K562 (cell line): ENCODE results near the gene HCRTR1. TPM values are rescaled to one million over a fixed set of nuclear protein-coding genes. Genes with fewer than 3 reads are reported as not detected.

Source experiments
- ATAC-seq: fragments of 200-7000 bp; cut with Tn5 transposase; 3 replicates; pipeline ENCODE4 v1.9.1; 2020; ENCODE audit warnings: moderate library complexity
- BruUV-seq: library from RNA; stranded (reverse); fragments of 400-500 nt; replicated peaks from 2 replicates; lab custom pipeline; 2021; lab: Mats Ljungman, UMichigan
- CTCF ChIA-PET: fragments of 300-600 bp; formaldehyde crosslinking; extraction: SDS; loops from one replicate; lab custom pipeline; 2021; ENCODE audit warnings: low intra/inter-chr PET ratio; lab: Yijun Ruan, JAX
- POLR2A ChIA-PET: fragments of 300-600, 350-650 bp; sonication (Branson Sonifier 250); formaldehyde crosslinking; extraction: SDS; loops from one replicate; lab custom pipeline; 2021; ENCODE audit warnings: antibody characterized with exemption, inconsistent platforms; lab: Yijun Ruan, JAX
- DNase-seq, 4 experiments: peaks; one replicate each; pipeline versions ENCODE4 v3.0.0 to v3.0.0-alpha.2; 2011 to 2018; ENCODE audit warnings: low spot score in 3 of 4, mixed read lengths in 3 of 4; ENCODE audit errors: extremely low read depth in 1 of 4
- FAIRE-seq: peaks from 2 replicates; lab custom pipeline; 2011; peaks lifted over from hg19 to GRCh38; lab: Jason Lieb, UNC
- H2AFZ ChIP-seq: 2 replicates; pipeline ENCODE4 v1.6.0; 2011; ENCODE audit warnings: low read depth, low read length, control low read depth, inconsistent platforms
- H3K27ac ChIP-seq: fragments of 200-600 bp; 3 replicates; pipeline ENCODE4 v1.8.0; 2011; ENCODE audit warnings: low read depth, mild to moderate bottlenecking, control low read depth, inconsistent platforms, low read length, moderate library complexity, mixed read lengths; ENCODE audit errors: extremely low read depth
- H3K27me3 ChIP-seq, 2 experiments: fragments of 300-600 bp in 1 of 2; 2 replicates in 1 of 2; 3 replicates in 1 of 2; pipeline versions ENCODE4 v1.6.0 to v1.8.0; 2011; ENCODE audit warnings: inconsistent platforms in 2 of 2, low read length in 2 of 2, mild to moderate bottlenecking in 1 of 2, mixed read lengths in 1 of 2, moderate library complexity in 1 of 2; ENCODE audit not compliant: control insufficient read depth in 2 of 2, insufficient read depth in 2 of 2
- H3K36me3 ChIP-seq: fragments of 300-600 bp; 3 replicates; pipeline ENCODE4 v1.8.0; 2011; ENCODE audit warnings: mild to moderate bottlenecking, low read length, inconsistent platforms; ENCODE audit not compliant: control insufficient read depth, insufficient read depth
- H3K4me1 ChIP-seq, 2 experiments: fragments of 200-600 bp in 1 of 2; replicated peaks in 1 of 2; 2 replicates in 1 of 2; 3 replicates in 1 of 2; pipeline versions ENCODE4 v1.5.1 to v1.8.0; 2011; ENCODE audit warnings: inconsistent platforms in 2 of 2, low read length in 2 of 2, mild to moderate bottlenecking in 1 of 2, mixed read lengths in 1 of 2, moderate library complexity in 1 of 2; ENCODE audit not compliant: control insufficient read depth in 2 of 2, insufficient read depth in 2 of 2
- H3K4me2 ChIP-seq: 2 replicates; pipeline ENCODE4 v1.6.1; 2011; ENCODE audit warnings: low read length, control low read depth, inconsistent platforms, mixed read lengths; ENCODE audit not compliant: insufficient read depth
- H3K4me3 ChIP-seq: fragments of 200-600 bp; sonication (generic), shearing (Covaris generic); 2 replicates; pipeline ENCODE4 v1.5.1; 2016; ENCODE audit warnings: control low read depth, inconsistent platforms
- H3K79me2 ChIP-seq: fragments of 200-600 bp; 3 replicates; pipeline ENCODE4 v1.8.0; 2011; ENCODE audit warnings: low read length, inconsistent platforms; ENCODE audit not compliant: control insufficient read depth, insufficient read depth
- H3K9ac ChIP-seq, 2 experiments: 2 replicates each; pipeline versions ENCODE4 v1.6.0 to v1.6.1; 2011; ENCODE audit warnings: low read depth in 2 of 2, low read length in 2 of 2, control low read depth in 1 of 2, inconsistent platforms in 1 of 2, mild to moderate bottlenecking in 1 of 2, mixed read lengths in 1 of 2; ENCODE audit not compliant: insufficient read depth in 1 of 2
- H3K9me1 ChIP-seq: one replicate; pipeline ENCODE4 v1.6.0; 2011; ENCODE audit warnings: inconsistent platforms, mild to moderate bottlenecking, low read length, moderate library complexity; ENCODE audit not compliant: control insufficient read depth, insufficient read depth
- H3K9me3 ChIP-seq: replicated peaks from 2 replicates; pipeline ENCODE4 v1.5.1; 2011; ENCODE audit warnings: low read depth, low read length, inconsistent platforms; ENCODE audit not compliant: control insufficient read depth, insufficient read depth
- H4K20me1 ChIP-seq: replicated peaks from 2 replicates; pipeline ENCODE4 v1.6.1; 2011; ENCODE audit warnings: low read length, inconsistent platforms, mixed read lengths; ENCODE audit not compliant: control insufficient read depth, insufficient read depth
- CTBP1 ChIP-seq: fragments of 450-650 bp; IDR thresholded peaks from 2 replicates; pipeline ENCODE4 v1.6.1; 2016; ENCODE audit warnings: borderline replicate concordance
- DNMT1 ChIP-seq: fragments of 450-650 bp; IDR thresholded peaks from 2 replicates; pipeline ENCODE4 v1.6.1; 2016; ENCODE audit warnings: antibody characterized with exemption, mild to moderate bottlenecking
- ESRRA ChIP-seq: fragments of 450-650 bp; IDR thresholded peaks from 2 replicates; pipeline ENCODE4 v1.6.1; 2014; ENCODE audit warnings: low read depth, mild to moderate bottlenecking, moderate library complexity, borderline replicate concordance
- ESRRB ChIP-seq: fragments of 250-450 bp; sonication (Bioruptor Pico); IDR thresholded peaks from 2 replicates; pipeline ENCODE4 v1.5.0; 2020; ENCODE audit warnings: mild to moderate bottlenecking, moderate library complexity, borderline replicate concordance
- KLF1 ChIP-seq: fragments of 450-650 bp; IDR thresholded peaks from 2 replicates; pipeline ENCODE4 v1.6.1; 2016; ENCODE audit warnings: missing genetic modification characterization, missing compliant biosample characterization
- MCM2 ChIP-seq: fragments of 450-650 bp; IDR thresholded peaks from 2 replicates; pipeline ENCODE4 v1.6.1; 2017; ENCODE audit warnings: low read depth, mild to moderate bottlenecking
- PREB ChIP-seq: sonication (generic); formaldehyde crosslinking; IDR thresholded peaks from 2 replicates; pipeline ENCODE4 v1.8.1; 2023; ENCODE audit warnings: mild to moderate bottlenecking, missing genetic modification reagents
- RBM22 ChIP-seq: fragments of 200-400 bp; formaldehyde crosslinking; IDR thresholded peaks from 2 replicates; pipeline ENCODE4 v1.6.1; 2018; ENCODE audit warnings: low read length, low read depth; ENCODE audit not compliant: poor library complexity, severe bottlenecking
- ZBTB40 ChIP-seq, 2 experiments: fragments of 450-650 bp in 1 of 2; sonication (generic) in 1 of 2; formaldehyde crosslinking in 1 of 2; IDR thresholded peaks; 2 replicates each; pipeline versions ENCODE4 v1.7.1 to v1.9.0; 2016 to 2022; ENCODE audit warnings: inconsistent platforms in 1 of 2, mild to moderate bottlenecking in 1 of 2, missing genetic modification reagents in 1 of 2
- WGBS: fragments of 100-300 bp; shearing (Covaris generic); methylation state at CpG from one replicate; pipeline ENCODE4 v1.1.6; 2016; ENCODE audit warnings: low coverage, mixed read lengths; ENCODE audit not compliant: insufficient coverage; ENCODE audit errors: missing lambda C conversion rate; 5-methylcytosine and 5-hydroxymethylcytosine counted together
- in situ Hi-C: fragments of 300-500 bp; cut with MboI; formaldehyde crosslinking; loops from 4 replicates; pipeline ENCODE4 v1.15.0; 2018; ENCODE audit warnings: inconsistent platforms, mixed read lengths
- intact Hi-C: fragments of 100-400 bp; cut with micrococcal nuclease; formaldehyde crosslinking; loops from 2 replicates; pipeline ENCODE4 v1.14.2; 2022
- polyA plus RNA-seq, 8 experiments: library from polyadenylated mRNA; depleted of rRNA in 4 of 8; stranded (reverse) in 5 of 8; unstranded in 3 of 8; fragments of >200 nt; fragmentation: Nextera tagmentation in 2 of 8; fragmentation: Illumina TruSeq in 1 of 8; extraction: Ambion mirVana in 2 of 8; extraction: Trizol in 1 of 8; gene quantifications; 2 replicates each; pipeline versions ENCODE4 v1.2.1 to v1.2.3, GENCODE V29; 2011 to 2014; ENCODE audit warnings: inconsistent platforms in 1 of 8, missing spikeins in 1 of 8
- total RNA-seq, 7 experiments: library from RNA; depleted of rRNA in 6 of 7; stranded (reverse); fragments of >200 nt in 6 of 7; fragmentation: Illumina TruSeq in 2 of 7; extraction: Trizol in 2 of 7; gene quantifications; 2 replicates each; pipeline versions ENCODE4 v1.2.1 to v1.2.3, GENCODE V29; 2011 to 2021; ENCODE audit warnings: low replicate concordance in 1 of 7
- TF ChIP-seq, protein P1 (sequence below): fragments of 200-800 bp; sonication (Bioruptor generic); IDR thresholded peaks from 2 replicates; pipeline ENCODE4 v1.6.1; 2017; ENCODE audit warnings: missing genetic modification characterization, missing compliant biosample characterization

The HCRTR1 gene
- total and polyA plus RNA-seq, 9 of the 15 experiments (the other 6 are each of a cell fraction or from before 2014, with no cell fraction given) = not detected

GRCh38 chr1:31600641-31601040 lies 16.8 kb upstream of the HCRTR1 start:
- Histone ChIP-seq H3K4me2 (no peak overlapping the region), H3K9ac (no peak overlapping the region), H2AFZ (no peak overlapping the region), H3K36me3 (no peaks in the 10 kb centered on the region), H3K4me1 (no peaks in the 10 kb centered on the region), H3K9me1 (no peaks in the 10 kb centered on the region), H3K27me3 (peaks cover 6 to 17% of the 10 kb centered on the region in 2 experiments; a peak in 3 of 5 replicates), H3K79me2 (no peaks in the 10 kb centered on the region), H4K20me1 (no peaks in the 10 kb centered on the region), H3K4me3 (no peak overlapping the region), H3K27ac (no peak overlapping the region), H3K9me3 (no peaks in the 10 kb centered on the region)
- no TSS peak for BruUV-seq
- ChIA-PET CTCF (no interaction called here), POLR2A (no interaction called here)
- intact Hi-C loops (no loop called here), in situ Hi-C loops (no loop called here)
- WGBS = 3% methylated on average over 2 of the region's 2 CpGs
- no peak for ATAC-seq
- FAIRE-seq = peak; percentile 15
- no peak for DNase-seq
- no peak for TF ChIP-seq ZBTB40 (IDR thresholded peaks at IDR 0.05)
- no peak for TF ChIP-seq ZBTB40 (CRISPR knock-in tag; IDR thresholded peaks at IDR 0.05)
- TF ChIP-seq DNMT1 = no peak
- no peak for TF ChIP-seq PREB (CRISPR knock-in tag)
- no peak for TF ChIP-seq RBM22
- TF ChIP-seq KLF1 (tag) = no peak
- TF ChIP-seq ESRRA = no peak
- no peak for TF ChIP-seq ESRRB (CRISPR knock-in tag)
- TF ChIP-seq MCM2 = no peak
- TF ChIP-seq, protein P1, sequence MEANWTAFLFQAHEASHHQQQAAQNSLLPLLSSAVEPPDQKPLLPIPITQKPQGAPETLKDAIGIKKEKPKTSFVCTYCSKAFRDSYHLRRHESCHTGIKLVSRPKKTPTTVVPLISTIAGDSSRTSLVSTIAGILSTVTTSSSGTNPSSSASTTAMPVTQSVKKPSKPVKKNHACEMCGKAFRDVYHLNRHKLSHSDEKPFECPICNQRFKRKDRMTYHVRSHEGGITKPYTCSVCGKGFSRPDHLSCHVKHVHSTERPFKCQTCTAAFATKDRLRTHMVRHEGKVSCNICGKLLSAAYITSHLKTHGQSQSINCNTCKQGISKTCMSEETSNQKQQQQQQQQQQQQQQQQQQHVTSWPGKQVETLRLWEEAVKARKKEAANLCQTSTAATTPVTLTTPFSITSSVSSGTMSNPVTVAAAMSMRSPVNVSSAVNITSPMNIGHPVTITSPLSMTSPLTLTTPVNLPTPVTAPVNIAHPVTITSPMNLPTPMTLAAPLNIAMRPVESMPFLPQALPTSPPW (CRISPR knock-in tag) = no peak
- no peak for TF ChIP-seq CTBP1
